NCI-H1092 (cell line): Measurements from ENCODE around the gene CAMK1D.

Source experiments
- DNase-seq: peaks from one replicate; lab custom pipeline; 2025; lab: John Stamatoyannopoulos, UW

The CAMK1D gene

DNA sequence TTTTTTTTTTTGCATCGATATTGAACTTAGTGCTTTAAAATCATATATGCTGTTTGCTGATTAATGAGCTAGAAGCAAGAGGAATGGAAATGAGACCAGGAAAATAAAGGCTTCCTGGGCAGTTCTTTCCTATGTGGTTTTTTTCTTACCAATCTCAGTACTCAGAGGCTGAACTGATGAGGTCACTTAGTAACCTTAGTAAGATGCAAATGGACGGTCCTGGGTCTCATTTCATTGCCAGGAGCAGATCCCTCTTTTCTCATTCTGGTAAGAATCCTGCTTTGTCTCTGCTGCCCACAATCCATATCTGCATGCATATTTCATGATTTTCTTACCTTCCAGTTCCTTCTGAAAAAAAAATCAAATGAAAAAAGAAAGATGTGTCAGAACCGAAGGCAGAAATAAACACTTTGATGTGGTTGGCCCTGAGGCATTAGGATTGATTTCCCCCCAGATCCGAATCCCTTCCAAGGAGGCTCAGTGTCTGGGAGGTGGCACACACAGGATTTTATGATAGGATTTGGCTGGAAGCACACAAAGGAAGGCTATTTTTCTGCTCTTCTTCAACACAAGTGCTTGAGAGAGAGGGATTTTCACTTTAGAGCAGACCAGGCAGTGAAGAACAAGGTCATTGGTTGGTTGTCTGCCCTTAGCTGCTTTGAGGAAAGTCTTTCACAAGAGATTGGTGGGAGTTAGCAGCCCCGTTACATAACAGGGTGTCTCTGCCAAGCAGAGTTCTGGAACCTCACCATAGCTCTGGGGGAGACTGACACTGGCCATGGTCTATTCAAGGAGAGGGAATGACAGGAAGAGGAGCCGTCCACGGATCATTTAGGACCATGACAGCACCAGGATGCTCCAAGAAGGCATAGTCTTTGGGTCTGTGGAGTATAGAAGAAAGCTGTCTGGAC lies 150.0 kb downstream of the CAMK1D start:
- DNase-seq, result no peak

DNA sequence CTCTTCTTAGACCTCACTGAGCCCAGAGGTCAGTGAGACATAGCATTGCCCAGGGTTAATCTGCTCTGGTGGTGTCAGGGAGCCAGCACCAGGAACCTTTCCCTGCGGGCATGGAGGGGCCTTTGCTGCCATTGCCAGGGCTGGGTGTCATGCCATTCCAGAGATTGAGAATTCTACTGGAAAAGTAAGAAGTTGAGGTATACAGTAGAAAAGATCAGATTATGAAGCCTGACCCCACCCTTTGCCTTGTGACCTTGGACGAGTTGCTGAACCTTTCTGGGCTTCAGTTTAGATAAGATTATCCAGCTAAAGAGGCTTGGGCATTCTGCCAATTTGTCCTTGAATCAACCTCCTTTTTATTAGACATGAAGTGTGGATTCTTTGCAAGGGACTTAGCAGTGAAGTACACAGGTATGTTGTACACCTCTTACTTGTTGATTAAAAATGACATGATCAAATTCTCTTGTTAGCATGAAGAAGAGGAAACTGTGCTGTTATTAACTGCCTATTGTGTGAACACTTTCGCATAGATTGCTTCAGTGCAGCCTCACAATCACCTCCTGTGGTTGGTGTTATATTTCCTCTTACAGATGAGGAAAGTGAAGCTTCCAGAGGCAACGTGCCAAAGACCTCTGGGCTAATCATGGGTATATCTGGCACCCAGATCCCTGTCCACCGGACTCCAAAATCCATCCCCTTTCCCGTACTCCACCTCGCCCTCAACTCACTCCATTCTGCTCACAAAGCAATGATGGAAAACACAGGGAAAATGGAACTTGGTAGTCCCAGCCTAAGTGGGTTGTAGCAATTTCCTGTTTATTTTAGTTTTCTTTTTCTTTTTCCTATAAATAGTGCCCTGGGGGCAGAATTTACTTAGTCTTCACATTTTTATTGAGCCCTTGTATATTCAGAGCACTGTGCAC lies 151.3 kb downstream of the CAMK1D start:
- peak; percentile 62 for DNase-seq

DNA sequence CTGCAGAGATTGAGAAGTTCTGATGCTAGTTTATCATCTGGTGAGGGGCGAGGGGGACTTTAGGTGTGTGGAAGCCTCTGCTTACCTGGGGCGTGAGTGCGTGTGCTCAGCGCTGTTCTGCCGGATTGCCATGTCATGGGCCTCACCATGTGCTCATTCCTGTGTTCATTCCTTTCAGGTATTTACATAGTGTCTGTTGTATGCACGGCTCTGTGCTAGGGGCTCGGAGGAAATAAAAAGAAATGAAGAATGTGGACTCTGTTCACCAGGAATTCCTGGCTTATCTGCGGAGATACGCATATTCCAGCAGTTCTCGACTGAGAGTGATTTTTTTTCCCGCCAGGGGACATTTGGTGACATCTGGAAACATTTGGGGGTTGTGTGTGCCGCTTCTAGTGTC lies 152.0 kb downstream of the CAMK1D start:
- no peak for DNase-seq

DNA sequence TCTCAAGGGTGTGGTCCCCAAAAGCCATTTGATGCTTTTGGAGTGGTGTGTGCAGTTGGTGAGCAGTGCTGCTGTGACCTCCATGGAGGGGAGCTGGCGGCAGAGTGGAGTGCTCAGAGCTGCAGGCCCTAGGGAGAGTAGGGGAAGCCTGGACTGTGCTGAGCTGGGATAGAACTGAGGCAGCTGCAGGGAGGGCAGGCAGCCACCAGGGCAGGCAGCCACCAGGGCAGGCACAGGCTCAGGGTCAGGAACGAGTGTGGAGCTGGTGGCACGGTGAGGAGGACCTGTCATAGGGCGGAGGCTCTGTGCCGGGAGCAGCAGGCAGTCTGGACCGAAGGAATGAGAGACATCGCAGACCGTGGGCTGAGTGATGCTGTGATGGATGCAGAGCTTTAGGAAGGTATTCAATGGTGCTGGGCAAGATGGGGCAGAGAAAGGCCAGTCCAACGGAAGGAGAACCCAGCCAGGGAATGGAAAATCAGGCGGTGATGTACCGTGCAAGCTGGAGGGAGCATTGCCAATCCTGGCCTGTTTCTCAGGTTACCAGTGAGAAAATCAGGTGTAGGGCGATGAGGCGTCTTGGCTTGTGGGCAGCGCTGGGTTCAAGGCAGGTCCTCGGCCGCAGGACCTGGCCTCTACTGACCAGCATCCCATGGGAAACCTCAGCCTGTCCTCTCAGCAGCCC lies 152.6 kb downstream of the CAMK1D start:
- DNase-seq, result no peak

DNA sequence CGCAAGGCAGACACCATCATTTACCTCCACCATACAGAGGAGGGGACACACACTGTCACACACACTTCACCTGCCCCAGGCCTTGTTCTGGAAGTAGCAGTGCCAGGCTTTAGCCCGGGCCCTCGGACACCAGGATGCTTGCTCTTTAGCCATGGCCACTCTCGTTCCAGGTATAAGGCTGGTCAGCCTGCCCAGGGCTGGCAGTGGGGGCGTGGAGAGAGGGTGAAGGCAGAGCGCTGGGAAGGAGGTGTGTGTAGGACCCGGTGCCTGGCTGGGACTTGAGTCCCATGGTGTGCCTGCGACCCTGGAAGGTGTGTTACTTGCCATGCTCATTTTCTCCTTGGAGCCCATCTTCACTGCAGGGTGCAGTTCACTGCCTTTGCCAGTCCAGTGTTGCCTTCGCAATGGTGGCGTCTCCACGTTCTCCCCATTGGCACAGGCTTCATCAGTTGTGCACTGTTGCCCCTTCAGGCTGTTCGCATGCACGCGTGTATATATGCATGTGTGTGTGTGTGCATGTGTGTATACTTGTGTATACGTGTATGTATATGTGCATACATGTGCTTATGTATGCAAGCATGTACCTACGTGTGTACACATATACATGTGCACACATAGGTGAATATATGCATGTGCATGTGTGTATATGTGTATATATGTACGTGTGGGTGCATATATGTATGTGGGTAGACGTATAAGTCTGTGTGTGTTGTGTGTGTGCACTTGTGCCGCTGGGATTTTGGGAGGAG lies 153.4 kb downstream of the CAMK1D start:
- no peak for DNase-seq

DNA sequence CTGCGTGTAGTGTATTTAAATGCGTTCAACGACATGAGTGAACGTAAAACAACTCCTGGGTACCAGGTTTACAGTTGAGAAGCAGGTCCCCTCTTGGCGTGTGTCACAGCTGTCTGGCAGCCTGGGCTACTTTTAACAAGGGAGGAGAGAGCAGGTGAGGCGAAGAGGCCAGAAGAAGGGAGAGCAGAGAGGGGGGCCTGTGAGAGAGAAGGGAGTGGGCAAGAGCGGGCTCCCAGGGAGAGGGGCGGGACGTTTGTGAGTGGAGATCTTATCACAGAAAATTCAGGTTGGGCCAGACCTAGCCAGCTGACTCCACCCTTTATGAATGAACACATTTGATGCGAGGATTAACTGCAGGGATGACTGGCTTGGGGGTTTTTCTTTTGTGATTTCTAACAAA lies 154.0 kb downstream of the CAMK1D start:
- no peak for DNase-seq

DNA sequence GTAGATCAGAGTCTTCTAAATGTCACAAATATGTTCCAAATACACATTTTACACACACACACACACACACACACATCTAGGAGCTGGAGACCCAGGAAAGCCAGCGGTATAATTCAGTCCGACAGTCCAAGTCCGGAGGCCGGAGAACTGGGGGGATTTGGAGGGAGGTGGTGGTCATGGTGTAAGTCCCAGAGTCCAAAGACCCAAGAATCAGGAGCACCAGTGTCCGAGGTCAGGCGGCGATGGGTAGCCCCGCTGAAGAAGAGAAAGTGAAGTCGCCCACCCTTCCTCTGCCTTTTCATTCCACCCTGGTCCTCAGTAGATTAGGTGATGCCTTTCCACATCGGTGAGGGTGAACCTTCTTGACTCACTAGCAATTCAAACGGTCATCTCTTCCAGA lies 154.8 kb downstream of the CAMK1D start:
- no peak for DNase-seq

DNA sequence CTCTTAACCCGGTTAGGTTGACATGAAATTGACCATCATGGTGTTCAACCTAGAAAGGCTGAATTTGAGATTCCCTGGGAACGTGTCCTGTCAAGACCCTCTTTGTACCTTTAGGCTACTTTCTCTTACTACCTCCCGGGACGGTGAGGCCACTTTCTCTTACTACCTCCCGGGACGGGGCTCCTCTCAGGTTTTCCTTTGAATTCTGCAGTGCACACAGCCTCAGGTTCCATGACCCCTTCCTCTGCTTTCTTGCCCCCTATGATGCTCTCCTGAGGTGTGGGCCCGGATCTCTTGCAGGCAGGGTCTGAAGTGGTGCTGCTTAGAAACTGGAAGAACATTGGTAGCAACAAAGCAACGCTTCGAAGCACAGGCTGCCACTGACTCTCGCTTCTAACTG lies 155.3 kb downstream of the CAMK1D start:
- DNase-seq, result no peak

DNA sequence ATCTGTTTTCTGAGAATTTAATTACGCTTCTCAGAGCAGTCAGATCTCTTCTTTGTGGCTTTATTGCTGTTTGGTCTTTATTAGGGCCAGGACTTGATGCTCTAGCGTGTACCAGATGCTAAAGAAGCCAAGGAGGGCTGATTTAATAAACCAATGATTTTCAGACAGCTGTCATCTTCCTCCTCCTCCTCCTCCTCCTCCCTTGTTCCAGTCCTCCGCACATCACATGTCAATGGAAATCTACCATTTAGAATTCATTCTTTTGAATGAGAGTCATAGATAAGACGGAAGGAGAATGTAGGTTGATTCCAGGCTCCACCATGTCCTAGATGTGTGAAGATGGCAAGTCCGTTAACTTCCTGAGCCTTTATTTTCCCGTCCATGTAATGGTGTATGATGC lies 156.3 kb downstream of the CAMK1D start:
- DNase-seq, result no peak

DNA sequence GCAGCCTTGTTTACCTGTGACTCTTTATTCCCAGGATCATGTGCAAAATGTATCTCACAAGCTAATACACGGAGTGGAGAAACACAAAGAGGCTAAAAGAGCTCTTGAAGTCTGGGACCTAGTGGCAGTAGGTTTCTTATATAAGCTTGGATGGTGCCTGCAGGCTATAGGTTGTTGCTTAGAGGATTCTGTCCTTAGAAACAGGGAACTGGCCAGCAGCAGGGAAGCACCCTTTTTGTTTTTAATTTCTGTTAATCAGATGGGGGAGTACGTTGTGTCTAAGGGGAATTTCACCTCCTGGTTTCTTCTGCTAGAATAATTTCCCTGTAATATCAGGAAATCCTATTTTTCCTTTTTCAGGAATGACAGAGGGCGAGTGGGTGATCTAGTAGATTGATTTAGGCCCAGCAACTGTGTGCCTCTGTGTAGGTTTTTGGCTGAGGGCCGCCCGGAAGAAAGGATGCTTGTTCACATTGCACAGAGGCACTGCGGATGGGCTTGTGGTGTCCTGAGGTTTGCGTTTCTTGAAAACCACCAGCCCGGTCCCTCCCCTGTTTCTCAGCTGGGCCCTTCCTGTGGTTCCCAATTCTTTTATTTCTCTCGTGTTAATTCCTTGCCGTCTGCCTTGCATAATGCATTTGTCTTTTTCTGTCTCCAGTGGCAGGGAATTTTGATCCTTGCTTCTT lies 158.0 kb downstream of the CAMK1D start:
- DNase-seq, result no peak

DNA sequence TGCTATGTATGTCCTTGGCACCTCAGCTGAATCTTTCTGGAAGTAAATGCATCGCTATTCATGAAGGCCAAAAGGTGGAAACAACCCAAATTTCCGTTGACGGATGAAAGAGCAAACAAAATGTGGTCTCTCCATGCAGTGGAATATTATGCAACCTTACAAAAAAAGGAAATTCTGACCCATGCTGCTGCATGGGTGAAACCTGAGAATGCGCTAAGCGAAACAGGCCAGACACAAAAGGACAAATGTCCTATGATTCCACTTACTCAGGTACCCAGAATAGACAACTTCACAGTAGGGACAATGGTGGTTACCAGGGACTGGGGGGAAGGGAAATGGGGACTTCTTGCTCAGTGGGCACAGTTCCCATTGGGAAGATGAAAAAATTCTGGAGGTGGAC lies 158.8 kb downstream of the CAMK1D start:
- no peak for DNase-seq

DNA sequence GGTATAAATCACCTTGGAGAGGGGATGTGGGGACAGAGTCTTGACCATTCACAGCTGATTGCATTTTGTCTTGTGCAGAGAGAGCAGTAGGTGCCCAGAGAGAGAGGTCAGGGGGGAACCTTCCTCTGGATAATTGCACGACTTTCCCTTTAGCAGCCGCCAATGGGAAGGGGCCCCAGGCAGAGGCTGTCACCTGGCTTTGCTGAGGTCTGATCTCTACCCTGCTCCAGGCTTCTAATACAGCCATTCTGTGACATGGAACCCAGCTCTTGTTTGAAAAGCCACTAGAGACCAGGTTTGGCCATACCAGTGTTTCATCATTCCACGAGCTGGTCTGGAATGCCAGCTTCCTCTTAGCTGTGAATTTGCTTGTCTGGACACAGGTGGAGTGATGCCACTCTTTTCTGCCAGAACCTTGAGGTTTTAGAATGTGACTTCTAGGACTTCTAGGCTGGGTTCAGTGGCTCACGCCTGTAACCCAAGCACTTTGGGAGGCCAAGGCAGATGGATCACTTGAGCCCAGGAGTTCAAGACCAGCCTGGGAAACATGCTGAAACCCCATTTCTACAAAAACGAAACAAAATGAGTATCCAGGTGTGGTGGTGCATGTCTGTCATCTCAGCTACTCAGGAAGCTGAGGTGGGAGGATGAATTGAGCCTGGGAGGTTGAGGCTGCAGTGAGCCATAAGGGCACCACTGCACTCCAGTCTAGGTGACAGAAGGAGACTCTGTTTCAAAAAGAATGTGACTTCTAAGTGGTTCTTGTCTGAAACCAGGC lies 159.9 kb downstream of the CAMK1D start:
- no peak for DNase-seq

DNA sequence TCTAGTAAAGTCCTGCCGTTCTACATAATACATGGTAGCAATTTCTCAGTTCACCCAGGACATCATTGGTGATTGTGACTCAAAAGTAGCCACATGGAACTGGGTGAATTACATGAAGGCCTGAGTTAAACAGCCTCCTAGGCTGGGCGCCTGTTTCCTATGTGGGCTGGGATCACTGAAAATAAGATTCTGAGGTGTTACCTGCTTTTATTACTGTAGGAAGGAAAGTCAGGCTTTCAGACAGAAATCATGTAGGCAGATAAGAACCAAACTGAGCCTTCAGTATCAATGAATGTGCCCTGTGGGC lies 160.4 kb downstream of the CAMK1D start:
- no peak for DNase-seq

DNA sequence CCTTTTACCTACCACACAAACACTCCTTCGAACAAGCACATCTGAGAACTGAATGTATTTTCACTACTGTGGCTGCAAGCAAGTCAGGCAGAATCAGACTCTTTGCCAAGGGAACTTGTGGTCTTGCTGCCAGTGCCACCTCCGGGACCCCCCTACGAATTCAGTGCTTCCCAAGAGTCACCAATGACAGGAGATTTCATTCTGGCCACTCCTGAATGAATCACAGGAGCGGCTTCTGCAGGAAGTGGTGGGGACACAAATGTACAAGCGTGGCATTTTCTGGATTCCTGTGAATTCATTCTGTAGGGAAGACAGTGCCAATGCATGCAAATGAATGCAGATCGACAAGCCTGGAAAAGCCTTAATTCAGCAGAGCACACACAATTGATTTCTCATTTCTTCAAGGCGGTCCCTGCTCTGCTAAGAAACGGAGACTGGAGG lies 161.2 kb downstream of the CAMK1D start:
- DNase-seq, result no peak

DNA sequence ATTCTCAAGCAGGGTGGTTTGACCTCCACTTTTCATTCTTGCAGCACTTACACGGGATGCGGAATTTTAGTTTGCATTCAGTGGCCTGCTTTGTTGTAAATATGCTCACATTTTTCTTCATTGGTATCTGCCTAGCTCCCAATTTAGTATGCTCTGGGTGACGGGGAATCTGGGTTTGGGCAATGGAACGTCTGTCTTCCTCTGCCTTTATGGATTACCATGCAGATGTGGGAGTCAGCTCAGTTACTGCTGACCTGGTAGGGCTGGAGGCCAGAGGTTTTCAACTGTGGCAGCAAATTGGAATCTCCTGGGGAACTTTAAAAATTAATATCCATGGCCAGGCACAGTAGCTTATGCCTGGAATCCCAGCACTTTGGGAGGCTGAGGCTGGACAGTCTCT lies 161.6 kb downstream of the CAMK1D start:
- DNase-seq, result no peak

DNA sequence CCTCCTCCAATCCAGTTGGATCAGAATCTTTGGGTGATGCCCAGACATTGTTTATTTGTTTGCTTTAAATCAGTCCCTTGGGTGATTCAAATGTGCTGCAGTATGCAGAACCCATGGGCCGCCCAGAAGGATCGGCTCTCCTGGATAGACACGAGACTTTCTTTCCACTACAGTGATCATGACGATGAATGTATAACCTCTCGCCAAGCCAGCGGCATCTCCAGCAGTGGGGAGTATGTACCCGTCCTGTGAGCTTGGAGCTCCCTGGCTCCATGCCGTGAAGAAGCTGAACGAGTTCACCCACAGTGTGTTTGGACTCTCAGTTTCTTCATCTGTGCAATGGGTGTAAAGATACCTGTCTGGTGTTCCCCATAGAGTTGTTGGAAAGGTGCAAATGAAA lies 162.3 kb downstream of the CAMK1D start:
- DNase-seq, result no peak

DNA sequence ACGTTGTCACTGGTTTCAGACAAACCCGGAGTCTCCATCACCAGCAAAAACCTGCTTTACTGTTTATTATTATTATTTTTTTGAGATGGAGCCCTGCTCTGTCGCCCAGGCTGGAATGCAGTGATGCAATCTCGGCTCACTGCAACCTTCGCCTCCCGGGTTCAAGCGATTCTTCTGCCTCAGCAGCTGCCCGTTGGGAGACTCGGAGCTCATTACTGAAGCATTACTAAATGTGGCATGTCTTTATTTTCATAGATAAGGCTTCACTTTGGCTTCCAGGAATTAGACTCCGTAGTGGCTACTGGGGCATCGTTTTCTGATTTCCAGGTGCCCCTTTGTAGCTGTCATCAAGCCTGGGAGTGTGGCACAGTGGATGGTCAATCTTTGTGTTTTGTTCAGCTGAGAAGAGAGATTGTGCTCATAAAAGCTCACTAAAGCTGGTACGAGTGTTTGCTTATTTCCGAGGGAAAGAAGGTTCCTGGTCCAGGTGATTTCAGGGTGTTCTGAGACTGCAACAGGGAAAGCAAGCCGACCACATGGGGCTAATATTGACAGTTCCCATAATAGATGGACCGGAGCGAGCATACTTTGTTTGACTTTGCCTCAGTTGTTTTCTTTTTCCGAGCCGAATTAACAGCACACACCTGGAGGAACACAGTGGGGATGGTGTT lies 163.1 kb downstream of the CAMK1D start:
- no peak for DNase-seq

DNA sequence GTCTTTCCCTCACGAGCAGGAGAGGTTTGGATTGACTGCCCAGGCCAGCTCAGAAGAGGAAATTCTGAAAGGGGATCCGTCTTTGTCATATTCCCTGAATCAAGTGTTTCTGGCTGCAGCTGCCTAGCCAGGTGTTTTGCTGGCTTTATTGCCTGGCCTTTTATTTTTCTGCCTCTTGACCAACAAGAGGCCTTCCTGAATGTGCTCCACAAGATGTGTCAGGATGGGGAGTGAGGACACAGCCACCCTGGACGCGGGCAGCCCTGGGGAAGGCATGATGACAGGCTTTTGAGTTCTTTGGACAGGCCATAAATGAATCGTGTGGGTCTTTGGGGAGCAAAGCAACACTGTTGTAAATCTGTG lies 163.6 kb downstream of the CAMK1D start:
- DNase-seq, result peak; percentile 91

DNA sequence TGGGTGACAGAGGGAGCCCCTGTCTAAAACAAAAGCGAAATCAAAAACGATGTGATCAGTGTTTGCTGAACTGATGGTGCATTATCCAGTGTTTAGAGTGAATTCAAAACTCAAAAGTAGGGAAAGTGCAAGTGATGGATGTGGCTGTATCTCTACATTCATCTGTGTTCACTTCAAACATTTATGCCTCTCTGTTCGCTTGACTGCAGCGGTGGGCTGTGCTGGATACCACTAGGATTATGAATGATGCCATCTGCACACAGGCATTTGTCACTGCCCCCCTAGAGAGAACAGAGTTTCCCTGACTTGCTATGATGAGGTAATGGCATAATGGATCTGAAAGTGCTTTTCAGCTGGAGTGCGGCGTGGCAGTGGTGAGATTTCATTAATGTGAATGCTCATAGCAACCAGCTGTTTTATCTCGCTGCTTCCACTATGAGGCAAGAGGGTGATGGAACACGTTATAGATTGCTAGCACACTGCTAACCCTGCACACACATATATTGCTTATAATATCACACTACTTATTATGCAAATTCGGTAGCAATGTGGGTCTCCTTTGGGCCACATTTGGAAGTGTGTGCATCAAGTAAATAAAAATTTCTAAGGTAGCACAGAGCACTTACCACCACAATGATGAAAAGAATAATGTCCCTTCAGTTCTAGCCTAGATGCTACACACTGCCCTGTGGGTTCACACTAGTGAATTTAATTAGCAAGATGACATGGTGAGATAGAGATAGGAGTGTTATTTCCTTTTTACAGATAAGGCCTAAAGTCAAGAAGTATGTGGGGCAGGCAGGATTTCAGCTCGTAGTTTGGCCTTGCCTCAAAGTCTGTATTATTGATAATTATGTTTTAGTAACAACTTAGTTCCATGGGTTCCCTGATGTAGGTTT lies 164.7 kb downstream of the CAMK1D start:
- peak; percentile 76 for DNase-seq
